ENCODE results near the gene TSC22D4. TPM values are rescaled to one million over a fixed set of nuclear protein-coding genes. Genes with fewer than 3 reads are reported as not detected.
A peak's percentile ranks its signal among the peaks of the same experiment; 100 is the strongest.

TSC22D4 gene
- total RNA-seq, 3 donors from 2014 or later (not counting 1 experiment from before 2014, with no cell fraction given): 140 to 173 (median 168) TPM

DNA sequence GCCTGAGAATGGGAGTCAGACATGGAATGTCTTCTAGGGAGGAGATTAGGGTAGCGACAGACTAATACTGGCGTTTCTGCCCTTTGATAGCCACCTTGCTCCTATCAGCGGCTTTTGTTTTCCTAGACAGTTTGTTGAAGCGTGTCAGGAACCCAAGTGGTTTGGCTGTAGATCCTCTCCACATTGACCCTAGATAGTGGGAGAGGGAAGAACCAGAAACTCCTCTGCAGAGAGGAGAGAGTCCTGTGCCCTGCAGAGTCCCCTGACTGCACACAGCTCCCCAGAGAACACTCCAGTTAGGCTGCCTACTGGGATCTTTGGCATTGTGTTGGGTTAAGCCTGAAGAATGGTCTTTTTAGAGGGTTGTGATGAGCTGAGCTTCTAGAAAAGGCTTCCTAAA, 47.0 kb downstream of the TSC22D4 start:
- 100% methylated on average over 3 of the region's 4 CpGs for WGBS (ENCODE audit: insufficient coverage)

DNA sequence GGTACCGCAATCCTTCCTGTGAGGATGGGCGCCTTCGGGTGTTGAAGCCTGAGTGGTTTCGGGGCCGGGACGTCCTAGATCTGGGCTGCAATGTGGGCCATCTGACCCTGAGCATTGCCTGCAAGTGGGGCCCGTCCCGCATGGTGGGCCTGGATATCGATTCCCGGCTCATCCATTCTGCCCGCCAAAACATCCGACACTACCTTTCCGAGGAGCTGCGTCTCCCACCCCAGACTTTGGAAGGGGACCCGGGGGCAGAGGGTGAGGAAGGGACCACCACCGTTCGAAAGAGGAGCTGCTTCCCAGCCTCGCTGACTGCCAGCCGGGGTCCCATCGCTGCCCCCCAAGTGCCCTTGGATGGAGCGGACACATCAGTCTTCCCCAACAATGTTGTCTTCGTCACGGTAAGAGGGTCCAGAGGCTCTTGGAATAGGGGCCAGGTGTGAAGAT, 47.7 kb downstream of the TSC22D4 start:
- ATAC-seq (no peak), DNase-seq (peak in 1 of 2 donors; percentile 24)
- Mint-ChIP-seq H3K36me3 (no peaks in the 10 kb centered on the region), H3K9me3 (no peaks in the 10 kb centered on the region), H3K4me1 (peaks cover 51 to 68% of the 10 kb centered on the region in 2 donors), H3K4me3 (peak overlapping the region; percentile 56), H3K27ac (peak overlapping the region; percentile 97 to 99), H3K27me3 (ENCODE audit: low read depth in 2 of 2) (peaks cover 0 to 5% of the 10 kb centered on the region in 2 donors)
- intact Hi-C loops (cut with micrococcal nuclease): no loop called here
- WGBS (ENCODE audit: insufficient coverage): 94% methylated on average over 23 of the region's 23 CpGs
- Histone ChIP-seq H3K27me3 (ENCODE audit: control insufficient read depth, insufficient read depth, low read length) (no peaks in the 10 kb centered on the region), H3K36me3 (ENCODE audit: control insufficient read depth, insufficient read depth, low read length) (peaks cover 24% of the 10 kb centered on the region), H3K4me3 (ENCODE audit: low read length) (no peak overlapping the region), H3K9me3 (ENCODE audit: control insufficient read depth, insufficient read depth, low read length) (no peaks in the 10 kb centered on the region), H3K4me1 (ENCODE audit: control insufficient read depth, insufficient read depth, low read length) (peaks cover 53% of the 10 kb centered on the region), H3K27ac (ENCODE audit: low read length) (peak overlapping the region; percentile 99)
- TF ChIP-seq, protein P1, sequence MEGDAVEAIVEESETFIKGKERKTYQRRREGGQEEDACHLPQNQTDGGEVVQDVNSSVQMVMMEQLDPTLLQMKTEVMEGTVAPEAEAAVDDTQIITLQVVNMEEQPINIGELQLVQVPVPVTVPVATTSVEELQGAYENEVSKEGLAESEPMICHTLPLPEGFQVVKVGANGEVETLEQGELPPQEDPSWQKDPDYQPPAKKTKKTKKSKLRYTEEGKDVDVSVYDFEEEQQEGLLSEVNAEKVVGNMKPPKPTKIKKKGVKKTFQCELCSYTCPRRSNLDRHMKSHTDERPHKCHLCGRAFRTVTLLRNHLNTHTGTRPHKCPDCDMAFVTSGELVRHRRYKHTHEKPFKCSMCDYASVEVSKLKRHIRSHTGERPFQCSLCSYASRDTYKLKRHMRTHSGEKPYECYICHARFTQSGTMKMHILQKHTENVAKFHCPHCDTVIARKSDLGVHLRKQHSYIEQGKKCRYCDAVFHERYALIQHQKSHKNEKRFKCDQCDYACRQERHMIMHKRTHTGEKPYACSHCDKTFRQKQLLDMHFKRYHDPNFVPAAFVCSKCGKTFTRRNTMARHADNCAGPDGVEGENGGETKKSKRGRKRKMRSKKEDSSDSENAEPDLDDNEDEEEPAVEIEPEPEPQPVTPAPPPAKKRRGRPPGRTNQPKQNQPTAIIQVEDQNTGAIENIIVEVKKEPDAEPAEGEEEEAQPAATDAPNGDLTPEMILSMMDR (IDR thresholded peaks at IDR 0.05): no peak

More for the DNA sequence above, 47.0 kb downstream of the TSC22D4 start:
- TF ChIP-seq, protein P1 (IDR thresholded peaks at IDR 0.05): no peak
- no peaks in the 10 kb centered on the region for H3K9me3 Mint-ChIP-seq
- ATAC-seq: no peak
- no peaks in the 10 kb centered on the region for H3K36me3 Mint-ChIP-seq
- Histone ChIP-seq H3K27me3 (ENCODE audit: control insufficient read depth, insufficient read depth, low read length) (no peaks in the 10 kb centered on the region), H3K9me3 (ENCODE audit: control insufficient read depth, insufficient read depth, low read length) (no peaks in the 10 kb centered on the region), H3K4me1 (ENCODE audit: control insufficient read depth, insufficient read depth, low read length) (peaks cover 58% of the 10 kb centered on the region), H3K4me3 (ENCODE audit: low read length) (no peak overlapping the region), H3K36me3 (ENCODE audit: control insufficient read depth, insufficient read depth, low read length) (peaks cover 24% of the 10 kb centered on the region), H3K27ac (ENCODE audit: low read length) (no peak overlapping the region)
- peak overlapping the region; percentile 56 for H3K4me3 Mint-ChIP-seq
- peak overlapping the region; percentile 97 to 99 for H3K27ac Mint-ChIP-seq
- H3K27me3 Mint-ChIP-seq (ENCODE audit: low read depth in 2 of 2): peaks cover 0 to 5% of the 10 kb centered on the region in 2 donors
- no peak for DNase-seq
- H3K4me1 Mint-ChIP-seq: peaks cover 51 to 72% of the 10 kb centered on the region in 2 donors
- intact Hi-C loops (cut with micrococcal nuclease): no loop called here

DNA sequence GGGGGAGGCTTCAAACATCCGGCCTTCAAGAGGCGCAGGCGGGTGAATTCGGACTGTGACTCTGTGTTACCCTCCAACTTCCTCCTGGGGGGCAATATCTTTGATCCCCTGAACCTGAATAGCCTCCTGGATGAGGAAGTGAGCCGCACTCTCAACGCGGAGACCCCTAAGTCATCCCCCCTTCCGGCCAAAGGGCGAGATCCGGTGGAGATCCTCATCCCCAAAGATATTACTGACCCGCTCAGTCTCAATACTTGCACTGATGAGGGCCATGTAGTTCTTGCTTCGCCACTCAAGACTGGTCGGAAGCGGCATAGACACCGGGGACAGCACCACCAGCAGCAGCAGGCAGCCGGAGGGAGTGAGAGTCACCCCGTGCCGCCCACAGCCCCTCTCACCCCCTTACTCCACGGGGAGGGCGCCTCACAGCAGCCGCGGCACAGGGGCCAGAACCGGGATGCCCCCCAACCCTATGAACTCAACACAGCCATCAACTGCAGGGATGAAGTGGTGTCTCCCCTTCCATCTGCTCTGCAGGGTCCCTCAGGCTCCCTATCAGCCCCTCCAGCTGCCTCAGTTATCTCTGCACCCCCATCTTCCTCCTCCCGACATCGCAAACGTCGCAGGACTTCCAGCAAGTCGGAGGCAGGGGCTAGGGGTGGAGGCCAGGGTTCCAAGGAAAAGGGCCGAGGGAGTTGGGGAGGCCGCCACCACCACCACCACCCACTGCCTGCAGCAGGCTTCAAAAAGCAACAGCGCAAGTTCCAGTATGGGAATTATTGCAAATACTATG, 48.3 kb downstream of the TSC22D4 start:
- no peaks in the 10 kb centered on the region for H3K27me3 ChIP-seq (ENCODE audit: control insufficient read depth, insufficient read depth, low read length)
- TF ChIP-seq, protein P1 (IDR thresholded peaks at IDR 0.05): no peak
- peaks cover 24% of the 10 kb centered on the region for H3K36me3 ChIP-seq (ENCODE audit: control insufficient read depth, insufficient read depth, low read length)
- Mint-ChIP-seq H3K9me3 (no peaks in the 10 kb centered on the region), H3K27ac (peak overlapping the region; percentile 97 to 99), H3K4me1 (peaks cover 51 to 66% of the 10 kb centered on the region in 2 donors), H3K4me3 (peak overlapping the region; percentile 81), H3K36me3 (no peaks in the 10 kb centered on the region), H3K27me3 (ENCODE audit: low read depth in 2 of 2) (peaks cover 0 to 5% of the 10 kb centered on the region in 2 donors)
- peak; percentile 56 to 64 for DNase-seq
- peak overlapping the region; percentile 99 for H3K27ac ChIP-seq (ENCODE audit: low read length)
- intact Hi-C loops (cut with micrococcal nuclease): no loop called here
- peak overlapping the region; percentile 99 for H3K4me3 ChIP-seq (ENCODE audit: low read length)
- peaks cover 53% of the 10 kb centered on the region for H3K4me1 ChIP-seq (ENCODE audit: control insufficient read depth, insufficient read depth, low read length)
- peak in 2 of 3 donors; percentile 4 for ATAC-seq
- H3K9me3 ChIP-seq (ENCODE audit: control insufficient read depth, insufficient read depth, low read length): no peaks in the 10 kb centered on the region
- WGBS (ENCODE audit: insufficient coverage): 19% methylated on average over 30 of the region's 31 CpGs

Data from natural killer cell (primary cell).